GM21390 (cell line): Measurements from ENCODE around the gene CRISP1.
A peak's percentile ranks its signal among the peaks of the same experiment; 100 is the strongest.
"Not testable (repeated sequence)": the region's sequence is repeated elsewhere in the genome, so short reads cannot be mapped to it uniquely, and the experiment has no call there.

Experiments used
- ATAC-seq: cut with Tn5 transposase; IDR thresholded peaks from one replicate; pipeline ENCODE4 v1.9.1; 2021; ENCODE audit not compliant: unreplicated experiment

CRISP1 gene

GRCh38 chr6:49866485-49866943, at the start of gene CRISP1:
TSS of gene CRISP1 (minus strand) at chr6:49866535. CDS start at chr6:49857400, 9,135 bp downstream.
- ATAC-seq = no peak

- ATAC-seq = no peak
Measured at GRCh38 chr6:49915035-49915434, 48.7 kb upstream of the CRISP1 start.

GRCh38 chr6:49913636-49914375, 47.5 kb upstream of the CRISP1 start:
- ATAC-seq = no peak

GRCh38 chr6:49912196-49912595, 45.9 kb upstream of the CRISP1 start:
- ATAC-seq = no peak

- ATAC-seq = no peak
Measured at GRCh38 chr6:49911252-49911651, 44.9 kb upstream of the CRISP1 start.

- no peak for ATAC-seq
Measured at GRCh38 chr6:49909563-49909962, 43.2 kb upstream of the CRISP1 start.

GRCh38 chr6:49906526-49906925, 40.2 kb upstream of the CRISP1 start:
- ATAC-seq = no peak

GRCh38 chr6:49905296-49905695, 39.0 kb upstream of the CRISP1 start:
- ATAC-seq = no peak

GRCh38 chr6:49902856-49903255, 36.5 kb upstream of the CRISP1 start:
- no peak for ATAC-seq

- ATAC-seq = no peak
Measured at GRCh38 chr6:49898904-49899566, 32.7 kb upstream of the CRISP1 start.

GRCh38 chr6:49895553-49895952, 29.2 kb upstream of the CRISP1 start:
- not testable (repeated sequence) for ATAC-seq

- ATAC-seq = no peak
Measured at GRCh38 chr6:49892280-49892679, 25.9 kb upstream of the CRISP1 start.

- ATAC-seq = no peak
Measured at GRCh38 chr6:49890988-49891387, 24.7 kb upstream of the CRISP1 start.

- ATAC-seq = no peak
Measured at GRCh38 chr6:49888742-49889431, 22.6 kb upstream of the CRISP1 start.

- ATAC-seq = no peak
Measured at GRCh38 chr6:49868951-49869529, 2.7 kb upstream of the CRISP1 start.

- ATAC-seq = no peak
Measured at GRCh38 chr6:49856282-49856681, 10.1 kb downstream of the CRISP1 start.

- no peak for ATAC-seq
Measured at GRCh38 chr6:49855221-49855620, 11.1 kb downstream of the CRISP1 start.

- no peak for ATAC-seq
Measured at GRCh38 chr6:49852975-49853374, 13.4 kb downstream of the CRISP1 start.

- ATAC-seq = peak; percentile 89
Measured at GRCh38 chr6:49849213-49849907, 17.0 kb downstream of the CRISP1 start.

- ATAC-seq = no peak
Measured at GRCh38 chr6:49847673-49848072, 18.7 kb downstream of the CRISP1 start.

- ATAC-seq = no peak
Measured at GRCh38 chr6:49847014-49847413, 19.3 kb downstream of the CRISP1 start.
